ENCODE measurements around the gene NRGN. TPM values are rescaled to one million over a fixed set of nuclear protein-coding genes. Genes with fewer than 3 reads are reported as not detected.

Gene NRGN
- total and polyA plus RNA-seq, 4 donors: 0.51 to 1.7 (median 1.6) TPM; not detected in 1

GRCh38 chr11:124757320-124757719 lies 17.6 kb downstream of the NRGN start:
- no peak for DNase-seq (ENCODE audit: low spot score)
- Histone ChIP-seq H3K4me3 (ENCODE audit: low read depth in 1 of 3, low read length in 3 of 3) (no peak overlapping the region), H3K27ac (ENCODE audit: low read depth in 1 of 2, low read length in 2 of 2) (no peak overlapping the region), H3K36me3 (ENCODE audit: control insufficient read depth in 4 of 4, insufficient read depth in 3 of 4, low read depth in 1 of 4, low read length in 3 of 4) (no peaks in the 10 kb centered on the region), H3K27me3 (ENCODE audit: control insufficient read depth in 4 of 4, insufficient read depth in 4 of 4, low read length in 3 of 4) (peaks cover 0 to 13% (median 5%) of the 10 kb centered on the region in 4 donors), H3K9ac (ENCODE audit: low read depth in 1 of 2, low read length in 2 of 2) (no peak overlapping the region), H3K9me3 (ENCODE audit: control insufficient read depth in 4 of 4, low read length in 3 of 4) (no peaks in the 10 kb centered on the region), H3K4me1 (ENCODE audit: control insufficient read depth in 4 of 4, insufficient read depth in 4 of 4, low read length in 3 of 4) (peaks cover 10 to 25% (median 18%) of the 10 kb centered on the region in 4 donors)
- WGBS: 62% methylated on average over 3 of the region's 3 CpGs
- TF ChIP-seq FOXA1 (IDR thresholded peaks at IDR 0.05) (no peak), FOXA2 (IDR thresholded peaks at IDR 0.05) (no peak), SP1 (IDR thresholded peaks at IDR 0.05) (no peak), HNF4G (IDR thresholded peaks at IDR 0.05) (no peak), CTCF (IDR thresholded peaks at IDR 0.05; ENCODE audit: low read depth, low read length, missing input control) (no peak), ZBTB33 (IDR thresholded peaks at IDR 0.05) (no peak), RAD21 (IDR thresholded peaks at IDR 0.05) (no peak)

GRCh38 chr11:124758355-124759265 lies 18.9 kb downstream of the NRGN start:
- Histone ChIP-seq H3K27me3 (ENCODE audit: control insufficient read depth in 4 of 4, insufficient read depth in 4 of 4, low read length in 3 of 4) (peaks cover 0 to 8% (median 5%) of the 10 kb centered on the region in 4 donors), H3K4me1 (ENCODE audit: control insufficient read depth in 4 of 4, insufficient read depth in 4 of 4, low read length in 3 of 4) (peaks cover 18 to 37% (median 22%) of the 10 kb centered on the region in 4 donors), H3K27ac (ENCODE audit: low read depth in 1 of 2, low read length in 2 of 2) (no peak overlapping the region), H3K36me3 (ENCODE audit: control insufficient read depth in 4 of 4, insufficient read depth in 3 of 4, low read depth in 1 of 4, low read length in 3 of 4) (no peaks in the 10 kb centered on the region), H3K9me3 (ENCODE audit: control insufficient read depth in 4 of 4, low read length in 3 of 4) (no peaks in the 10 kb centered on the region), H3K4me3 (ENCODE audit: low read depth in 1 of 3, low read length in 3 of 3) (peak overlapping the region in 1 of 3 donors; percentile 5), H3K9ac (ENCODE audit: low read depth in 1 of 2, low read length in 2 of 2) (no peak overlapping the region)
- peak; percentile 47 for TF ChIP-seq CTCF (IDR thresholded peaks at IDR 0.05; ENCODE audit: low read depth, low read length, missing input control)
- TF ChIP-seq HNF4G (IDR thresholded peaks at IDR 0.05): no peak
- TF ChIP-seq REST (IDR thresholded peaks at IDR 0.05): no peak
- TF ChIP-seq RAD21 (IDR thresholded peaks at IDR 0.05): peak in 1 of 2 donors; percentile 45
- TF ChIP-seq FOXA2 (IDR thresholded peaks at IDR 0.05): no peak
- no peak for TF ChIP-seq YY1 (IDR thresholded peaks at IDR 0.05)
- no peak for TF ChIP-seq MAX (IDR thresholded peaks at IDR 0.05)
- no peak for TF ChIP-seq EGR1 (IDR thresholded peaks at IDR 0.05; ENCODE audit: low read depth in 2 of 2)
- no peak for TF ChIP-seq NR2F2 (IDR thresholded peaks at IDR 0.05)
- peak; percentile 63 for DNase-seq (ENCODE audit: low spot score)
- 16% methylated on average over 53 of the region's 53 CpGs for WGBS

Measured in liver (tissue), 9 donors.